Peyer's patch (tissue), 4 donors: ENCODE measurements around the gene FLNA.
"Not testable (repeated sequence)": the region's sequence is repeated elsewhere in the genome, so short reads cannot be mapped to it uniquely, and the experiment has no call there.

Experiments used
- CTCF ChIP-seq, 6 experiments: fragments of 450-650 bp in 4 of 6; fragments of 200-600 bp in 2 of 6; sonication (generic) in 1 of 6; IDR thresholded peaks; one replicate each; pipeline ENCODE4 v1.5.1; 2017 to 2019; ENCODE audit warnings: antibody characterized with exemption in 6 of 6, mild to moderate bottlenecking in 3 of 6, moderate library complexity in 1 of 6
- POLR2A ChIP-seq, 2 donors: fragments of 450-650 bp; IDR thresholded peaks; one replicate each; pipeline ENCODE4 v1.5.1; 2017; ENCODE audit warnings: antibody characterized with exemption in 2 of 2, mild to moderate bottlenecking in 2 of 2, moderate library complexity in 2 of 2

- TF ChIP-seq POLR2A, CTCF (IDR thresholded peaks at IDR 0.05): not testable (repeated sequence)
These were observed 32.8 kb downstream of the FLNA start for GRCh38 chrX:154341399-154342298.
